Activated CD4-positive, alpha-beta T cell treated with anti-CD3 and anti-CD28 coated beads, Interleukin-2, amount 50 U/mL, for 16 hours (primary cell): ENCODE data around the gene CST7.
"Not testable (repeated sequence)": the region's sequence is repeated elsewhere in the genome, so short reads cannot be mapped to it uniquely, and the experiment has no call there.

ENCODE experiments used
- DNase-seq: peaks from one replicate; pipeline ENCODE4 v3.0.0-alpha.2; 2020

Gene CST7

GRCh38 chr20:24948939-24949679 is at the start of gene CST7:
Gene CST7 (plus strand): TSS chr20:24949269. CDS start chr20:24949506, 237 bp downstream.
- peak; percentile 92 for DNase-seq

GRCh38 chr20:24906806-24907205 is 42.3 kb upstream of the CST7 start:
- DNase-seq: no peak

GRCh38 chr20:24908642-24909041 is 40.4 kb upstream of the CST7 start:
- DNase-seq: no peak

- DNase-seq: no peak
These were observed 39.8 kb upstream of the CST7 start for GRCh38 chr20:24909086-24909780.

- DNase-seq: no peak
These were observed 39.2 kb upstream of the CST7 start for GRCh38 chr20:24909861-24910260.

- no peak for DNase-seq
These were observed 38.6 kb upstream of the CST7 start for GRCh38 chr20:24910461-24910860.

GRCh38 chr20:24911461-24911860 is 37.6 kb upstream of the CST7 start:
- DNase-seq: no peak

- DNase-seq: no peak
These were observed 36.5 kb upstream of the CST7 start for GRCh38 chr20:24912397-24913075.

GRCh38 chr20:24913076-24913628 is 35.9 kb upstream of the CST7 start:
- DNase-seq: no peak

- DNase-seq: no peak
These were observed 34.5 kb upstream of the CST7 start for GRCh38 chr20:24914388-24915241.

GRCh38 chr20:24915440-24915839 is 33.6 kb upstream of the CST7 start:
- no peak for DNase-seq

- no peak for DNase-seq
These were observed 33.2 kb upstream of the CST7 start for GRCh38 chr20:24915892-24916291.

GRCh38 chr20:24916412-24916811 is 32.7 kb upstream of the CST7 start:
- no peak for DNase-seq

GRCh38 chr20:24917056-24917455 is 32.0 kb upstream of the CST7 start:
- DNase-seq: no peak

- peak; percentile 50 for DNase-seq
These were observed 31.1 kb upstream of the CST7 start for GRCh38 chr20:24917797-24918578.

GRCh38 chr20:24918579-24919566 is 30.2 kb upstream of the CST7 start:
- no peak for DNase-seq

GRCh38 chr20:24919665-24920064 is 29.4 kb upstream of the CST7 start:
- not testable (repeated sequence) for DNase-seq

- DNase-seq: not testable (repeated sequence)
These were observed 28.4 kb upstream of the CST7 start for GRCh38 chr20:24920706-24921105.

GRCh38 chr20:24929259-24929658 is 19.8 kb upstream of the CST7 start:
- DNase-seq: not testable (repeated sequence)
